Measurements from ENCODE around the gene FARS2.

The FARS2 gene

DNA sequence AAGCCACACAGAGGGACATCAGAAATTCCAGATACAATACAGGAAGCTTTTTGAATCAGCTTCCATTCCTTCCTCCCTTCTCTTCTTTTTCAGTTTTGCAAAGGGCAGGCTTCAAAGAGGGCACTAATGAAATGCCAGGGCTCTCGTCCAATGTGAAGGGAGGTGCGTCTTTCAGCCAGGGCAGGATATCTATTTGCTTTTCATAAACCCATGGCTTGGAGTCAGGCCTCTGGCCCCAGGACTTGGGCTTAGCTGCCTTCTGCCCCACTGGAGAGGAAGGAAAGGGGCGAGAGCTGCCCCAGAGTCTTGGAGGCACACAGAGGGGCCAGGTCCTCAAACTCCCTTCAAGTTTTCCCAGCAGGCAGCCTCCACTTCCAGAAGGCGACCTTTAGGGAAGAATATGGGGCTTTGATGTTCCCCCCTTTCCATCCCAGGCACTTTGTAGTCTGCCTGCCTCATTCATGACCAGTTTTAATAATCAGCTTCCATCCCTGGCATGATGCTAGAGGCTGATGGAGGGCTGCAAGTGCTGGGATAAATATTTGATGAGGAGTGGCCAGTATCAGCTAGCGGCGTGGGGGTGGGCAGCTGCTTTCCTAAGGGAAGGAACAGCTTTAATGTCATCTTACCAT, 510.6 kb downstream of the FARS2 start:
- TF ChIP-seq, protein P1, sequence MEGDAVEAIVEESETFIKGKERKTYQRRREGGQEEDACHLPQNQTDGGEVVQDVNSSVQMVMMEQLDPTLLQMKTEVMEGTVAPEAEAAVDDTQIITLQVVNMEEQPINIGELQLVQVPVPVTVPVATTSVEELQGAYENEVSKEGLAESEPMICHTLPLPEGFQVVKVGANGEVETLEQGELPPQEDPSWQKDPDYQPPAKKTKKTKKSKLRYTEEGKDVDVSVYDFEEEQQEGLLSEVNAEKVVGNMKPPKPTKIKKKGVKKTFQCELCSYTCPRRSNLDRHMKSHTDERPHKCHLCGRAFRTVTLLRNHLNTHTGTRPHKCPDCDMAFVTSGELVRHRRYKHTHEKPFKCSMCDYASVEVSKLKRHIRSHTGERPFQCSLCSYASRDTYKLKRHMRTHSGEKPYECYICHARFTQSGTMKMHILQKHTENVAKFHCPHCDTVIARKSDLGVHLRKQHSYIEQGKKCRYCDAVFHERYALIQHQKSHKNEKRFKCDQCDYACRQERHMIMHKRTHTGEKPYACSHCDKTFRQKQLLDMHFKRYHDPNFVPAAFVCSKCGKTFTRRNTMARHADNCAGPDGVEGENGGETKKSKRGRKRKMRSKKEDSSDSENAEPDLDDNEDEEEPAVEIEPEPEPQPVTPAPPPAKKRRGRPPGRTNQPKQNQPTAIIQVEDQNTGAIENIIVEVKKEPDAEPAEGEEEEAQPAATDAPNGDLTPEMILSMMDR (IDR thresholded peaks at IDR 0.05; ENCODE audit: low read length, missing control alignments) = no peak
- DNase-seq (ENCODE audit: low read depth) = no peak
- no peak overlapping the region for H3K4me3 ChIP-seq (replicated peaks; ENCODE audit: low read depth, low read length)

DNA sequence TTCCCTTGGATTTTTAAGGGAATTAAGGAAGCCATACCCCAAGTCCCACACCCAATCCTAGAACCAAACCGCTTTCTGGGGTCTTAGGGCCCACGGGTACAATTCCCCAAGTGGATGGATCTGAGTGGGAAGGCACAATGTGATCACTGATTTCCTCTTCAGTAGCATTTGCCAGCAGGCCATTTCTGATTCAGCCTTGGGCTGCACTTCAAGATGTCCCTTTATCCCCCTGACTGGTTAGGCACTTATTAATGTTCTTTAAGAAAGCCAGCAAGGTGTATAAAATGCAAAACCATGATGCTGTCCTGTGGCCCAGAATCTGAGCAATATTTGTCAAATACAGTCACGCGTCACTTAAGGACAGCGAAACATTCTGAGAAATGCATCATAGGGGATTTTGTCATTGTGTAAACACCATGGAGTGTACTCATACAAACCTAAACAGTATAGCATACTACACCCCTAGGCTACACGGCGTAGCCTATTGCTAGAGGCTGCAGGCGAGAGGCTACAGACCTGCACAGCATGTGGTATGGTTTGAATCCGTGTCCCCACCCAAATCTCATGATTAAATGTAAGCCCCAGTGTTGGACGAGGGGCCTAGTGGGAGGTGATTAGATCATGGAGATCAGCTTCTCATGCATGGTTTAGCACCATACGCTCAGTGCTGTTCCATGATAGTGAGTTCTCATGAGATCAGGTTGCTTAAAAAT, 511.3 kb downstream of the FARS2 start:
- no peak overlapping the region for H3K4me3 ChIP-seq (replicated peaks; ENCODE audit: low read depth, low read length)
- no peak for DNase-seq (ENCODE audit: low read depth)
- TF ChIP-seq, protein P1 (IDR thresholded peaks at IDR 0.05; ENCODE audit: low read length, missing control alignments) = no peak

DNA sequence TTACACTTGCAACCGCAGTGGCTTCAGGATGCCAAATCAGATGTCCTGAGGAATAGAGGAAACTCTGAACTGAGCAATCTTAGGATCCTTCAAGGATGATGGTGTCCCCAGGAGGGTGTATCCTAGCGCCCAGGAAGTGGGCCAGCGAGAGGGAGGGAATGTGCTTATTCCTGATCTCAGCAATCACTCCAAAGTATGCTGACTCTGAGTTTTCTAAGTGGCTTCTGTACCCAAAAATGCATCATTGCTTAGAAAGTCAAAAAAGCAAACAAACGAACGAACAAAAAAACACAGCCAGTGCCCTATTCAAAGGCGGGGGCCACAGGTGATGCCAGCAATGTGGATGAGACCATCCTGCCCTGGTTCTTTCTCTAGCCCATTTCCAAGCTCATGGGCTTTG, 514.8 kb downstream of the FARS2 start:
- TF ChIP-seq, protein P1 (IDR thresholded peaks at IDR 0.05; ENCODE audit: low read length, missing control alignments) = no peak
- no peak overlapping the region for H3K4me3 ChIP-seq (replicated peaks; ENCODE audit: low read depth, low read length)
- DNase-seq (ENCODE audit: low read depth) = no peak

DNA sequence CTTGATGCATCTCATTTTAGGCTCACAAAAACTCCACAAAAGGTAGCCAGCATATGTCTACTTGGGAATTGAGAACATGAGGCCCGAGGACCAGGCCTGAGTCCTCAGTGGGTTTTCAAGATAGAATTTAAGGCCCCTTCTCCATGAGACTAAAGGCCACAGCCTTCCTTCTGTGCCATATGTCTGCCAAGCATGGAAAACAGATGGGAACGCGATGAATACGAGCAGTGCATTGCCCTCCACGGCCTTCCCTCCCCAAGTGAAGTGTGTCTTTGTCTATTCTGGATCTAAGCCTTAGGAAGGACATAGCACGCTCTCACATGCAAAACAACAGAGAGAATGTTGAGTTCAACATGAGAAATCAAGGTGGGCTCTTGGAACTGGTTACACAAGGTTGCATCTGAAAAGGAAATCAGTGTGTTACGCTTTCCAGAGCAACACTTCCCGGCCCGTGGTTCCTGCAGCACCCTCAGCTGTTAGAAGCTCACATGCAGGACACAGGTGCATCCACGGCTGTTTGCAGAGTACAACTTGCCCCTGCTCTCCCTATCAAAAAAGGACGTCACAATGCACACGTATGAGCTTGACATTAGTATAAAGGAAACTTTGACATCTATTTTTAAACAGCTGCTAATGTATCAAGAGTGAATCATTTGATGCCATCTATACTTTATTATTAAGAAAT, 515.5 kb downstream of the FARS2 start:
- H3K4me3 ChIP-seq (replicated peaks; ENCODE audit: low read depth, low read length) = no peak overlapping the region
- DNase-seq (ENCODE audit: low read depth) = no peak
- TF ChIP-seq, protein P1 (IDR thresholded peaks at IDR 0.05; ENCODE audit: low read length, missing control alignments) = no peak

DNA sequence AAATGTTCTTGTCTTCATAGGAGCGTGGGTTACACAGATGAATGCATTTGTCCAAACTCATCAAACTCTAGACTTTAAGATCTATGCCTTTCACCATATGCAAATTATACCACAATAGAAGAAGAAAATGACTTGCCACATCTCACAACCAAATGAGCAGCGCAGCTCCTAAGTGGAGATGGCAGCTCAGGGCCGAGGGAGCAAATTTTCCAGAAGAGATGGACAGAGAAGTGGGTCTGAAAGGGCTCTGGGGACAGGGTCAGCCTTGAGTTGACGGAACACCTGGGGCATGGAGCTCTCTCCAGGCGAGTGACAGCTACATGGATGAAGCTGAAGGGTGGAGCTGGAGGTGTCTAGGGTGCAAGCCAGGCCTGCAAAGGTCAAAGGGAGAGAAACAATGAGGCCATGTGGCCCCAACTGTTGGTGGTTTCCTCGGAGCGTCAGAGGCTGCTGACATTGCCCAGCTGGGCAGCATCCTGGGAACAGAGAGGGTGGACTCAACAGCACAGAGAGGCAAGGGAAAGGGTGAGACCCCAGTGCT, 517.1 kb downstream of the FARS2 start:
- no peak overlapping the region for H3K4me3 ChIP-seq (replicated peaks; ENCODE audit: low read depth, low read length)
- TF ChIP-seq, protein P1 (IDR thresholded peaks at IDR 0.05; ENCODE audit: low read length, missing control alignments) = no peak
- DNase-seq (ENCODE audit: low read depth) = no peak

DNA sequence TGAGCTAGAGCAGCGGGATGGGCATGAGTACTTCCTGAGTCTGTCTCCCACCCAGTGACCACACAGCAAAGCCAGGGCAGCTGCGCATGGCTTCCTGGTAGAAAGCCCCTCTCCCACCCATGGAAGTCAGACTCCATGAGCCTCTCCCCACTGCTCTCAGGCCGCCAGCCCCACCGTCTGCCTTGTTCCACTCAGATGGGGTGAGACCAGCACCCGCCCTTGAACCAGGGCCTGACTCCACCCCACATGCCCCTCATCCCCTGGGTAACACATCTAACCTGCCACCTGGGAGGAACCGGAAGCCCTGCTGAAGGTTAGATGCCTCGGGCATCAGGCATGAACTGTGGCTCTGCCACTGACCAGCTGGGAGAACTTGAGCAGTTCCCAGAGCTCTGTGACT, 517.6 kb downstream of the FARS2 start:
- no peak for DNase-seq (ENCODE audit: low read depth)
- TF ChIP-seq, protein P1 (IDR thresholded peaks at IDR 0.05; ENCODE audit: low read length, missing control alignments) = no peak

More for the DNA sequence above, 517.6 kb downstream of the FARS2 start:
- no peak overlapping the region for H3K4me3 ChIP-seq (replicated peaks; ENCODE audit: low read depth, low read length)

Data from fibroblast of pulmonary artery (primary cell).